Stomach (tissue), 9 donors: ENCODE results near the gene B3GNT2. TPM values are rescaled to one million over a fixed set of nuclear protein-coding genes. Genes with fewer than 3 reads are reported as not detected.
A peak's percentile ranks its signal among the peaks of the same experiment; 100 is the strongest.

Source experiments
- DNase-seq, 2 donors: peaks; one replicate each; pipeline versions ENCODE4 v3.0.0 to v3.0.0-alpha.2; 2013 to 2019
- H3K27ac ChIP-seq, 5 donors: fragments of 200-600 bp in 4 of 5; sonication (generic) in 4 of 5; one replicate each; pipeline ENCODE4 v1.5.1; 2013 to 2019; ENCODE audit warnings: mild to moderate bottlenecking in 1 of 5, moderate library complexity in 1 of 5
- H3K27me3 ChIP-seq, 3 donors: fragments of 200-600 bp; sonication (generic); one replicate each; pipeline ENCODE4 v1.5.1; 2017 to 2019; ENCODE audit warnings: mixed run types in 1 of 3
- H3K36me3 ChIP-seq, 4 donors: fragments of 200-600 bp; sonication (generic); 1 replicate in 3 of 4; 2 replicates in 1 of 4; pipeline ENCODE4 v1.5.1; 2016 to 2019
- H3K4me1 ChIP-seq, 4 donors: fragments of 200-600 bp; sonication (generic); one replicate each; pipeline ENCODE4 v1.5.1; 2016 to 2019
- H3K4me3 ChIP-seq, 4 donors: fragments of 200-600 bp; sonication (generic) in 3 of 4; one replicate each; pipeline ENCODE4 v1.5.1; 2016 to 2019; ENCODE audit warnings: mild to moderate bottlenecking in 1 of 4
- H3K9me3 ChIP-seq, 4 donors: fragments of 200-600 bp; sonication (generic); one replicate each; pipeline ENCODE4 v1.5.1; 2016 to 2019
- CTCF ChIP-seq, 7 experiments: fragments of 450-650 bp in 4 of 7; fragments of 200-600 bp in 3 of 7; sonication (generic) in 3 of 7; IDR thresholded peaks; one replicate each; pipeline ENCODE4 v1.5.1; 2016 to 2019; ENCODE audit warnings: antibody characterized with exemption in 7 of 7, control low read depth in 2 of 7, mild to moderate bottlenecking in 1 of 7
- EP300 ChIP-seq: sonication (generic); formaldehyde crosslinking; IDR thresholded peaks from one replicate; pipeline ENCODE4 v1.6.1; 2017; ENCODE audit warnings: antibody characterized with exemption
- POLR2A ChIP-seq, 4 donors: fragments of 450-650 bp; IDR thresholded peaks; one replicate each; pipeline ENCODE4 v1.6.1; 2016; ENCODE audit warnings: antibody characterized with exemption in 4 of 4, control low read depth in 2 of 4, mild to moderate bottlenecking in 1 of 4, moderate library complexity in 1 of 4
- POLR2AphosphoS5 ChIP-seq, 3 donors: sonication (generic); formaldehyde crosslinking; IDR thresholded peaks; one replicate each; pipeline ENCODE4 v1.6.1; 2016; ENCODE audit warnings: antibody characterized with exemption in 3 of 3
- WGBS, 5 donors: extraction: QIAGEN DNeasy Blood & Tissue Kit in 3 of 5; methylation state at CpG; one replicate each; pipeline versions ENCODE4 v1.1.5 to v1.1.7; 2013 to 2018; 5-methylcytosine and 5-hydroxymethylcytosine counted together
- intact Hi-C: fragments of 100-400 bp; cut with DNase I; formaldehyde crosslinking; loops from one replicate; pipeline ENCODE4 v1.15.1; 2023; ENCODE audit warnings: low total_unique reads
- polyA plus RNA-seq, 3 donors: library from polyadenylated mRNA; stranded (reverse); fragments of 200-250 nt; gene quantifications; one replicate each; pipeline ENCODE4 v1.2.3, GENCODE V29; 2013
- total RNA-seq, 5 donors: library from RNA; depleted of rRNA; stranded (reverse); fragments of >200 nt; gene quantifications; one replicate each; pipeline versions ENCODE4 v1.1.0 to v1.2.3, GENCODE V29; 2014 to 2016
- donor health status: healthy with polysubstance abuse.
- donor health status: Bipolar disorder and iron deficiency.
- donor health status: healthy.

Gene B3GNT2
- total and polyA plus RNA-seq, 8 donors: 6.6 to 62.5 (median 19.6) TPM

DNA sequence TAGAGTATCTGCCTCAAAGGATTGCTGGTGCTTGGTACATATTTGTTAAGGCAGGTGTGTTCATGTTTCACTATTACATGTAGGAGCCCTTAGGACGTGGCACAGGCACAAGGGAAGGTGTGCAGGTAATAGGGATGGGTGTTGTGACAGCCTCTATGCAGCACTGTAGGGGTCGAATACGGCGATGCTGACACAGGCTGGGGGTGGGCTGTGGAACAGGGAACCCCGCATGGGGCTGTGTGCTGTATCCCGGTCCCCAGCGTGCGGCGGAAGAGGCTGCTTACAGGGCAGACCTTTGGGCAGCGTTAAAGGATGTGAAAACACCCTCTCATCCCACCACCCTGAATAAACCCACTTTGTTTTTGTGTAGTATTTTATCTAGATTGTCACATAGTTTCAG lies 21.5 kb downstream of the B3GNT2 start:
- DNase-seq: no peak
- peak overlapping the region; percentile 16 to 76 (median 54) for H3K27ac ChIP-seq
- intact Hi-C loops: no loop called here
- H3K4me3 ChIP-seq: no peak overlapping the region
- 83 to 89% (median 84%) methylated on average over 10 of the region's 10 CpGs for WGBS, 5 donors
- no peaks in the 10 kb centered on the region for H3K27me3 ChIP-seq
- no peak for TF ChIP-seq EP300
- no peak for TF ChIP-seq POLR2A (IDR thresholded peaks at IDR 0.05)
- no peak for TF ChIP-seq CTCF (IDR thresholded peaks at IDR 0.05)
- no peak for TF ChIP-seq POLR2AphosphoS5 (IDR thresholded peaks at IDR 0.05)
- H3K9me3 ChIP-seq: no peaks in the 10 kb centered on the region
- H3K36me3 ChIP-seq: peaks cover 2 to 4% (median 3%) of the 10 kb centered on the region in 4 donors
- peaks cover 44 to 89% (median 72%) of the 10 kb centered on the region in 4 donors for H3K4me1 ChIP-seq

DNA sequence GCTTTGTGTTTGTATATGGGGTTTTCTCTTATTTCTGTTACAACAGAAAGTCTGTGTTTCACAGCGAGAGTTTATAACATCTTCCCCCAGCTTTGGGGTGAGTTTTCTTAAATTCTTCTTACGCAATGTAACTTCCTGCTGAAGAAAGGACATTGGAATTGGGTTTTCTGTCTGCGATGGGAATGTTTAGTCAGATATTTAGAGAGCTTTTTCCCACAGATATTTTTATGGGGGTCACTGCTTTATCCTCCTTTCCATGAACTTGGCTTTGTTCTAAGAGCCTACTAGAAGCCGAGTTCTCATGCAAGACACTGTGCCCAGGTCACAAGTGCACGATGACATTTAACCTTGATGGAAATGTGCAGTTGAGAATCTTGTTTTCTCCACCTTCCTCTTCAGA lies 22.1 kb downstream of the B3GNT2 start:
- Histone ChIP-seq H3K4me3 (no peak overlapping the region), H3K4me1 (peaks cover 44 to 91% (median 72%) of the 10 kb centered on the region in 4 donors), H3K36me3 (peaks cover 2 to 9% (median 8%) of the 10 kb centered on the region in 4 donors), H3K27ac (peak overlapping the region in 4 of 5 donors; percentile 54 to 76 (median 56)), H3K27me3 (no peaks in the 10 kb centered on the region), H3K9me3 (no peaks in the 10 kb centered on the region)
- no peak for TF ChIP-seq POLR2A (IDR thresholded peaks at IDR 0.05)
- TF ChIP-seq CTCF (IDR thresholded peaks at IDR 0.05): no peak
- no peak for TF ChIP-seq POLR2AphosphoS5 (IDR thresholded peaks at IDR 0.05)
- TF ChIP-seq EP300: no peak
- DNase-seq: no peak
- WGBS, 5 donors: 64 to 86% (median 82%) methylated on average over 5 of the region's 5 CpGs
- intact Hi-C loops: no loop called here

DNA sequence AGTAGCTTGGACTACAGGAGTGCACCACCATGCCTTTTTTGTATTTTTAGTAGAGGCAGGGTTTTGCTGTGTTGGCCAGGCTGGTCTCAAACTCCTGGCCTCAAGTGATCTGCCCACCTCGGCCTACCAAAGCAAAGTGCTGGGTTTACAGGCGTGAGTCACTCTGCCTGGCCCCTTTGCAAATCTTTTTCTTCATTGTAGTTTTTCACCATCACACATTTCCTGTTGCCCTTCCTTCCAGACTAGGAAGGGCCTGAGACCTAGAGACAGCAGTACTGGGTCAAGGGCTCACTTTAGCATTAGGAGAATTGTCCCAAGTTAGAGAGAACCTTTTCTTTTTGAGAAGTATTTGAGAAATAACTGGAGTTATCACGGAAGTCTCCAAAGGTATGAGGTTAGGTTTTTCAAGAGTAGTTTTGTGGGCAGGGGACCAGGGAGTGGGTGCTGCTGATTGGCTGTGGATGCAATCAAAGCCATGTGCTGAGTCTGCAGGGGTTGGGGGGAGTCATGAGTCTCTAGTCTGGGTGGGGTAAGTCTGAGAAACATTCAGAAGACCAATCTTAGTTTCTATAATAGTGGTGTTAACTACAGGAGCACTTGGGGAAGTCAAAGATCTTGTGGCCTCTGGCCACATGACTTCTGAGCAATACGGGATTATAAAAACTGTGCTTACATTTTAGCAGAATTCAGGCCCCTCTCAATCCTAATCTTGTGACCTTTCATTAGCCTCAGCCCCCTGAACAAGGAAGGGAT lies 23.7 kb downstream of the B3GNT2 start:
- Histone ChIP-seq H3K9me3 (no peaks in the 10 kb centered on the region), H3K4me1 (peaks cover 34 to 80% (median 59%) of the 10 kb centered on the region in 4 donors), H3K4me3 (no peak overlapping the region), H3K27me3 (no peaks in the 10 kb centered on the region), H3K27ac (peak overlapping the region in 3 of 5 donors; percentile 20 to 76 (median 30)), H3K36me3 (peaks cover 2 to 20% (median 14%) of the 10 kb centered on the region in 4 donors)
- TF ChIP-seq POLR2A (IDR thresholded peaks at IDR 0.05) (no peak), EP300 (no peak), CTCF (IDR thresholded peaks at IDR 0.05) (no peak), POLR2AphosphoS5 (IDR thresholded peaks at IDR 0.05) (no peak)
- 78 to 86% (median 81%) methylated on average over 4 of the region's 4 CpGs for WGBS, 5 donors
- no peak for DNase-seq
- intact Hi-C loops: no loop called here

GRCh38 chr2:62221141-62221540 lies 25.2 kb downstream of the B3GNT2 start:
- intact Hi-C loops: no loop called here
- TF ChIP-seq CTCF (IDR thresholded peaks at IDR 0.05) (no peak), EP300 (no peak), POLR2A (IDR thresholded peaks at IDR 0.05) (no peak), POLR2AphosphoS5 (IDR thresholded peaks at IDR 0.05) (no peak)
- Histone ChIP-seq H3K4me1 (peaks cover 19 to 64% (median 44%) of the 10 kb centered on the region in 4 donors), H3K27me3 (no peaks in the 10 kb centered on the region), H3K27ac (no peak overlapping the region), H3K4me3 (no peak overlapping the region), H3K36me3 (peaks cover 2 to 32% (median 27%) of the 10 kb centered on the region in 4 donors), H3K9me3 (no peaks in the 10 kb centered on the region)
- 26 to 42% (median 33%) methylated on average over 1 of the region's 1 CpG for WGBS, 5 donors
- DNase-seq: no peak
